Panc1 (cell line): ENCODE measurements around the gene JMJD1C. TPM values are rescaled to one million over a fixed set of nuclear protein-coding genes. Genes with fewer than 3 reads are reported as not detected.
"Not testable (repeated sequence)": the region's sequence is repeated elsewhere in the genome, so short reads cannot be mapped to it uniquely, and the experiment has no call there.

ENCODE experiments used
- ATAC-seq: fragments of 200-7000 bp; cut with Tn5 transposase; 2 replicates; pipeline ENCODE4 v1.9.1; 2020; ENCODE audit warnings: mild to moderate bottlenecking, moderate library complexity
- BruUV-seq: library from RNA; stranded (reverse); fragments of 400-500 nt; replicated peaks from 2 replicates; lab custom pipeline; 2021; lab: Mats Ljungman, UMichigan
- CTCF ChIA-PET: fragments of 300-600 bp; sonication (Branson Sonifier 250); formaldehyde crosslinking; loops from one replicate; lab custom pipeline; 2022; ENCODE audit warnings: antibody characterized with exemption; lab: Charles Lee
- POLR2A ChIA-PET: fragments of 300-600 bp; sonication (Branson Sonifier 250); formaldehyde crosslinking; loops from one replicate; lab custom pipeline; 2022; ENCODE audit warnings: antibody characterized with exemption; lab: Charles Lee
- DNase-seq: peaks from one replicate; pipeline ENCODE4 v3.0.0-alpha.2; 2010; ENCODE audit warnings: low read depth, low spot score
- H3K27ac ChIP-seq: 2 replicates; pipeline ENCODE4 v1.5.1; 2011; ENCODE audit warnings: mild to moderate bottlenecking, low read length, inconsistent platforms
- H3K27me3 ChIP-seq: fragments of 200-500 bp; sonication (Bioruptor generic); 2 replicates; pipeline ENCODE4 v1.6.0; 2014; ENCODE audit warnings: low read length, inconsistent platforms; ENCODE audit not compliant: control insufficient read depth, insufficient read depth
- H3K36me3 ChIP-seq: fragments of 200-500 bp; sonication (Bioruptor generic); 2 replicates; pipeline ENCODE4 v1.5.1; 2014; ENCODE audit warnings: inconsistent platforms, mild to moderate bottlenecking, low read length, moderate library complexity; ENCODE audit not compliant: control insufficient read depth, insufficient read depth
- H3K4me1 ChIP-seq: 2 replicates; pipeline ENCODE4 v1.5.1; 2011; ENCODE audit warnings: inconsistent platforms, mild to moderate bottlenecking, low read length, moderate library complexity; ENCODE audit not compliant: control insufficient read depth, insufficient read depth
- H3K4me3 ChIP-seq, 2 experiments: 2 replicates each; pipeline ENCODE4 v1.5.1; 2011 to 2012; ENCODE audit warnings: low read depth in 2 of 2, low read length in 2 of 2, mild to moderate bottlenecking in 2 of 2, inconsistent platforms in 1 of 2, moderate library complexity in 1 of 2
- H3K9me3 ChIP-seq: fragments of 200-500 bp; sonication (Bioruptor generic); 2 replicates; pipeline ENCODE4 v1.5.1; 2014; ENCODE audit warnings: low read depth, mild to moderate bottlenecking, inconsistent platforms, low read length, moderate library complexity; ENCODE audit not compliant: control insufficient read depth, insufficient read depth
- CTCF ChIP-seq: fragments of 450-650 bp; IDR thresholded peaks from 2 replicates; pipeline ENCODE4 v1.5.1; 2017; ENCODE audit warnings: mild to moderate bottlenecking
- POLR2AphosphoS5 ChIP-seq: IDR thresholded peaks from 2 replicates; pipeline ENCODE4 v1.6.1; 2012; ENCODE audit warnings: mild to moderate bottlenecking, low read depth, low read length, moderate library complexity
- REST ChIP-seq, 2 experiments: IDR thresholded peaks; 2 replicates each; pipeline ENCODE4 v1.6.1; 2011 to 2012; ENCODE audit warnings: low read depth in 2 of 2, control low read depth in 1 of 2, low read length in 1 of 2, mild to moderate bottlenecking in 1 of 2, moderate library complexity in 1 of 2; ENCODE audit not compliant: insufficient read depth in 1 of 2
- SIN3A ChIP-seq: IDR thresholded peaks from 2 replicates; pipeline ENCODE4 v1.6.1; 2012; ENCODE audit warnings: low read depth, mild to moderate bottlenecking, low read length, moderate library complexity, borderline replicate concordance; ENCODE audit not compliant: insufficient read depth
- TCF7L2 ChIP-seq: IDR thresholded peaks from 2 replicates; pipeline ENCODE4 v1.6.1; 2011; ENCODE audit warnings: mild to moderate bottlenecking, low read depth, low read length, inconsistent platforms
- in situ Hi-C: cut with HindIII; loops from 2 replicates; pipeline ENCODE4 v1.10.0; 2016; ENCODE audit warnings: low sequenced_read_pairs, low pct_unique_long_range_greater_than_20kb
- intact Hi-C: fragments of 100-400 bp; cut with micrococcal nuclease; formaldehyde crosslinking; loops from one replicate; pipeline ENCODE4 v1.10.0; 2022; ENCODE audit not compliant: unreplicated experiment
- total RNA-seq: library from RNA; stranded (reverse); gene quantifications from one replicate; pipeline ENCODE4 v1.2.1, GENCODE V29; 2021; ENCODE audit not compliant: unreplicated experiment

Gene JMJD1C
- total RNA-seq, 1 experiment from 2014 or later: 88.3 TPM

DNA sequence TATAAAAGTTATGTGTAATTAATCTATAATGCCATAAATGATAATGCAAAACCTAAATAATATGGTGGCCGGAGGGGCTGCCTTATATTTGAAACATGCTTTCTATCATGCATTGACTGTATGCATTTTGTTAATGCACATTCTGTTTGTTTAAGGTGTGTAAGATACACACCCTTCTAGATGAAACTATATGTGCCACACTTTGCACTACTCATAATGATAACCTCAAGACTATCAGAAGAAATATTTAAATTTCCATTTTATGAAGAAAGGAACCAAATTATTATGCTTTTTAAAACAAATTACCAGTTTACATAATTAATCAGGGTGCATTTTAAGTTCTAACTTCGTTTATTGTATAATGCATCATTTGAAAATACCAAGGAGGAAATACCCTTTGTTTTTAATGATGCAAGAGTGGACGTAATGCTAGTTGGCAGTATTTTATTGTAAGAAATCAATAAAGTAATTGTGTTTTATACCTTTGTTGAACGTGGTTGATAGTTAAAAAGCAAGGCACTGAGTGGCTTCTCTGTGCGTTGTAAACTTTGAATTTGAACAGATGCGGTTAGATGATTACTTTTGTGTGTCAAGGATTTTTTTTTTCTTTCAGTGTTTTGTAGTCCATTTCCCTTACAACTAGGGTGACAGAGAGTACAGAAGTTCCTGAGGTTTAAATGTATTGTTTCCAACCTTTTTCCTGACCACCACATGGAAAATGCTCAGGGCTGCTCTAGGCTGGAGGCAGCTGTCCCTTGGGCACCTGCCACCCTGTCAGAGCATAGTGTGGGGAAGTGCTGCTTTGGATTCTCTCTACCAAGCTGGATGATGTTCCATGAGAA, 311.0 kb downstream of the JMJD1C start:
- Histone ChIP-seq H3K4me3 (no peak overlapping the region), H3K4me1 (no peaks in the 10 kb centered on the region), H3K27me3 (no peaks in the 10 kb centered on the region), H3K27ac (no peak overlapping the region), H3K36me3 (peaks cover 11% of the 10 kb centered on the region), H3K9me3 (no peaks in the 10 kb centered on the region)
- BruUV-seq: no TSS peak
- ChIA-PET POLR2A (no interaction called here), CTCF (no interaction called here)
- in situ Hi-C loops: no loop called here
- intact Hi-C loops: loop anchor here (5.0 kb wide), 3 partner anchors 562 to 717 kb away; no protein-coding TSS in a partner anchor
- no peak for ATAC-seq
- TF ChIP-seq TCF7L2: no peak
- TF ChIP-seq REST (IDR thresholded peaks at IDR 0.05; ENCODE audit: insufficient read depth in 1 of 2, low read depth in 2 of 2, low read length in 1 of 2): no peak
- no peak for DNase-seq

- CTCF ChIA-PET, in situ Hi-C loops, intact Hi-C loops, H3K27me3 ChIP-seq, H3K9me3 ChIP-seq, H3K4me3 ChIP-seq, DNase-seq, ATAC-seq, H3K27ac ChIP-seq, H3K4me1 ChIP-seq, POLR2A ChIA-PET: not testable (repeated sequence)
- BruUV-seq: TSS peak; percentile 39
- peaks cover 11% of the 10 kb centered on the region for H3K36me3 ChIP-seq
Measured at GRCh38 chr10:63153868-63154545, 311.8 kb downstream of the JMJD1C start.

- intact Hi-C loops: no loop called here
Measured at GRCh38 chr10:63150745-63151144, 315.0 kb downstream of the JMJD1C start.

More at GRCh38 chr10:63150745-63151144, 315.0 kb downstream of the JMJD1C start:
- Histone ChIP-seq H3K36me3 (peaks cover 11% of the 10 kb centered on the region), H3K9me3 (no peaks in the 10 kb centered on the region), H3K4me3 (no peak overlapping the region), H3K27ac (no peak overlapping the region), H3K4me1 (no peaks in the 10 kb centered on the region), H3K27me3 (no peaks in the 10 kb centered on the region)
- no TSS peak for BruUV-seq
- no peak for DNase-seq
- no peak for TF ChIP-seq CTCF
- no peak for TF ChIP-seq POLR2AphosphoS5
- TF ChIP-seq REST (IDR thresholded peaks at IDR 0.05; ENCODE audit: insufficient read depth in 1 of 2, low read depth in 2 of 2, low read length in 1 of 2): no peak
- TF ChIP-seq TCF7L2: no peak
- no peak for TF ChIP-seq SIN3A
- in situ Hi-C loops: no loop called here
- CTCF ChIA-PET: interaction anchor here (1.3 kb wide), 1 partner anchor 16 kb away, joined by 5 read pairs; no protein-coding TSS in a partner anchor
- no peak for ATAC-seq
- POLR2A ChIA-PET: no interaction called here
